HepG2 (cell line): ENCODE measurements around the gene MAGI1.

Source experiments
- AFF4 ChIP-seq: sonication (generic); formaldehyde crosslinking; IDR thresholded peaks from 2 replicates; pipeline ENCODE4 v1.4.0; 2020; ENCODE audit warnings: missing genetic modification reagents
- CEBPB ChIP-seq: IDR thresholded peaks from 2 replicates; pipeline ENCODE4 v1.6.1; 2011; ENCODE audit warnings: low read depth, low read length, improper control_type of control experiment, borderline replicate concordance
- CTCF ChIP-seq: sonication (generic); formaldehyde crosslinking; IDR thresholded peaks from 2 replicates; pipeline ENCODE4 v1.5.0; 2020; ENCODE audit warnings: mild to moderate bottlenecking, missing genetic modification reagents, moderate library complexity
- DNMT3B ChIP-seq: conservative IDR thresholded peaks from 2 replicates; pipeline ENCODE4 v1.6.1; 2016; ENCODE audit warnings: missing biosample characterization, control low read depth
- EZH2 ChIP-seq: conservative IDR thresholded peaks from 2 replicates; pipeline ENCODE4 v1.6.1; 2012; ENCODE audit warnings: mild to moderate bottlenecking, low read depth, low read length, moderate library complexity
- MTA1 ChIP-seq: sonication (generic); formaldehyde crosslinking; IDR thresholded peaks from 2 replicates; pipeline ENCODE4 v1.4.0; 2020; ENCODE audit warnings: missing genetic modification reagents, mild to moderate bottlenecking, borderline replicate concordance
- NR1H2 ChIP-seq: sonication (generic); formaldehyde crosslinking; IDR thresholded peaks from 2 replicates; pipeline ENCODE4 v1.8.1; 2022; ENCODE audit warnings: low read depth, missing genetic modification reagents, borderline replicate concordance
- NR2C2 ChIP-seq: sonication (generic); formaldehyde crosslinking; IDR thresholded peaks from 2 replicates; pipeline ENCODE4 v1.4.0; 2020; ENCODE audit warnings: missing genetic modification reagents, mild to moderate bottlenecking, moderate library complexity, borderline replicate concordance
- PRDM10 ChIP-seq: sonication (generic); formaldehyde crosslinking; IDR thresholded peaks from 2 replicates; pipeline ENCODE4 v1.4.0; 2020; ENCODE audit warnings: low read depth, missing genetic modification reagents
- PRDM4 ChIP-seq: sonication (generic); formaldehyde crosslinking; IDR thresholded peaks from 2 replicates; pipeline ENCODE4 v1.9.0; 2021; ENCODE audit warnings: missing genetic modification reagents, borderline replicate concordance
- RAD21 ChIP-seq: fragments of 450-650 bp; formaldehyde crosslinking; IDR thresholded peaks from 2 replicates; pipeline ENCODE4 v1.5.0; 2020; ENCODE audit warnings: mild to moderate bottlenecking
- SNAI1 ChIP-seq: sonication (generic); formaldehyde crosslinking; IDR thresholded peaks from 2 replicates; pipeline ENCODE4 v1.5.0; 2020; ENCODE audit warnings: mild to moderate bottlenecking, missing genetic modification reagents, borderline replicate concordance

GRCh38 chr3:65779390-65779789, 259.3 kb downstream of the MAGI1 start:
- TF ChIP-seq MTA1 (CRISPR knock-in tag) (no peak), EZH2 (no peak), CTCF (CRISPR knock-in tag) (no peak), DNMT3B (CRISPR knock-in tag) (no peak), RAD21 (CRISPR knock-in tag) (no peak), SNAI1 (no peak), AFF4 (CRISPR knock-in tag) (no peak), PRDM10 (CRISPR knock-in tag) (no peak), PRDM4 (CRISPR knock-in tag) (no peak), NR2C2 (CRISPR knock-in tag) (no peak), NR1H2 (CRISPR knock-in tag) (no peak), CEBPB (peak; percentile 44)
